GM23338 (cell line): ENCODE measurements around the gene CNTNAP5. TPM values are rescaled to one million over a fixed set of nuclear protein-coding genes. Genes with fewer than 3 reads are reported as not detected.

Experiments used
- ATAC-seq: fragments of 200-7000 bp; cut with Tn5 transposase; 3 replicates; pipeline ENCODE4 v1.9.1; 2020
- DNase-seq: peaks from one replicate; pipeline ENCODE4 v3.0.0-alpha.2; 2015; ENCODE audit warnings: low spot score
- H2AFZ ChIP-seq: fragments of 200-600 bp; sonication (generic); 2 replicates; pipeline ENCODE4 v1.8.0; 2016; ENCODE audit warnings: antibody characterized with exemption, mild to moderate bottlenecking, moderate library complexity
- H3F3A ChIP-seq: fragments of 200-600 bp; sonication (generic); replicated peaks from 2 replicates; pipeline ENCODE4 v1.8.0; 2017; ENCODE audit warnings: antibody characterized with exemption, mixed run types, low read depth
- H3K27ac ChIP-seq: fragments of 200-600 bp; sonication (generic); 2 replicates; pipeline ENCODE4 v1.6.1; 2016; ENCODE audit warnings: low read depth
- H3K27me3 ChIP-seq: fragments of 200-600 bp; sonication (generic); 2 replicates; pipeline ENCODE4 v1.8.0; 2016; ENCODE audit warnings: mild to moderate bottlenecking, mixed run types, moderate library complexity; ENCODE audit not compliant: insufficient read depth
- H3K36me3 ChIP-seq: fragments of 200-600 bp; sonication (generic); 2 replicates; pipeline ENCODE4 v1.8.0; 2016; ENCODE audit warnings: mild to moderate bottlenecking; ENCODE audit not compliant: insufficient read depth
- H3K4me1 ChIP-seq: fragments of 200-600 bp; sonication (generic); 2 replicates; pipeline ENCODE4 v1.8.0; 2016; ENCODE audit warnings: mild to moderate bottlenecking, moderate library complexity; ENCODE audit not compliant: insufficient read depth
- H3K4me2 ChIP-seq: fragments of 200-600 bp; sonication (generic); 2 replicates; pipeline ENCODE4 v1.7.1; 2017; ENCODE audit warnings: mixed run types
- H3K4me3 ChIP-seq: fragments of 200-600 bp; sonication (generic); 2 replicates; pipeline ENCODE4 v1.6.1; 2016; ENCODE audit warnings: mixed run types
- H3K79me2 ChIP-seq: fragments of 200-600 bp; sonication (generic); replicated peaks from 2 replicates; pipeline ENCODE4 v1.8.0; 2017; ENCODE audit warnings: mild to moderate bottlenecking; ENCODE audit not compliant: insufficient read depth
- H3K9me2 ChIP-seq: fragments of 200-600 bp; sonication (generic); 2 replicates; pipeline ENCODE4 v1.8.0; 2017; ENCODE audit not compliant: insufficient read depth
- H4K20me1 ChIP-seq: fragments of 200-600 bp; sonication (generic); replicated peaks from 2 replicates; pipeline ENCODE4 v1.8.0; 2017; ENCODE audit warnings: mild to moderate bottlenecking; ENCODE audit not compliant: insufficient read depth
- H3K27ac Mint-ChIP-seq: 2 replicates; pipeline ENCODE4 v1.8.0; 2020; ENCODE audit warnings: inconsistent platforms, mild to moderate bottlenecking, moderate library complexity, mixed read lengths
- H3K27me3 Mint-ChIP-seq: 3 replicates; pipeline ENCODE4 v1.8.0; 2022; ENCODE audit warnings: low read depth, mild to moderate bottlenecking, moderate library complexity, mixed read lengths, inconsistent platforms; ENCODE audit not compliant: insufficient read depth, poor library complexity
- H3K36me3 Mint-ChIP-seq: 3 replicates; pipeline ENCODE4 v1.8.0; 2021; ENCODE audit warnings: low read depth, mild to moderate bottlenecking, inconsistent platforms, moderate library complexity, mixed read lengths
- H3K4me1 Mint-ChIP-seq: 3 replicates; pipeline ENCODE4 v1.8.0; 2020; ENCODE audit warnings: mild to moderate bottlenecking, inconsistent platforms, mixed read lengths
- H3K4me3 Mint-ChIP-seq: 3 replicates; pipeline ENCODE4 v1.8.0; 2021; ENCODE audit warnings: moderate library complexity, mild to moderate bottlenecking, inconsistent platforms, mixed read lengths
- H3K9me3 Mint-ChIP-seq: 3 replicates; pipeline ENCODE4 v1.8.0; 2020; ENCODE audit warnings: moderate library complexity, mild to moderate bottlenecking, inconsistent platforms, mixed read lengths
- CREB1 ChIP-seq: fragments of 250-450 bp; sonication (Bioruptor Pico); IDR thresholded peaks from 2 replicates; pipeline ENCODE4 v1.5.0; 2020; ENCODE audit warnings: low read depth, mild to moderate bottlenecking, moderate library complexity
- EZH2 ChIP-seq: fragments of 200-600 bp; sonication (generic); IDR thresholded peaks from one replicate; pipeline ENCODE4 v1.8.0; 2017; ENCODE audit warnings: antibody characterized with exemption, mild to moderate bottlenecking, low read depth; ENCODE audit not compliant: unreplicated experiment
- EZH2phosphoT487 ChIP-seq: fragments of 200-600 bp; sonication (generic); IDR thresholded peaks from one replicate; pipeline ENCODE4 v1.8.1; 2018; ENCODE audit warnings: antibody characterized with exemption; ENCODE audit not compliant: unreplicated experiment
- JUNB ChIP-seq: IDR thresholded peaks from one replicate; pipeline ENCODE4 v1.6.1; 2016; ENCODE audit warnings: antibody characterized with exemption; ENCODE audit not compliant: unreplicated experiment
- NANOG ChIP-seq: IDR thresholded peaks from 2 replicates; pipeline ENCODE4 v1.6.1; 2016; ENCODE audit warnings: antibody characterized with exemption, borderline replicate concordance
- POLR2AphosphoS5 ChIP-seq: IDR thresholded peaks from 2 replicates; pipeline ENCODE4 v1.6.1; 2016; ENCODE audit warnings: antibody characterized with exemption, low read depth
- STAT1 ChIP-seq: IDR thresholded peaks from one replicate; pipeline ENCODE4 v1.6.1; 2016; ENCODE audit warnings: antibody characterized with exemption; ENCODE audit not compliant: unreplicated experiment
- polyA plus RNA-seq: library from polyadenylated mRNA; unstranded; fragments of >200 nt; fragmentation: Nextera tagmentation; extraction: Ambion mirVana; gene quantifications from 2 replicates; pipeline ENCODE4 v1.2.1, GENCODE V29; 2016
- total RNA-seq: library from RNA; depleted of rRNA; stranded (reverse); fragments of >200 nt; shearing (Covaris generic); gene quantifications from 2 replicates; pipeline ENCODE4 v1.2.3, GENCODE V29; 2014
- TF ChIP-seq, protein P1 (sequence below): IDR thresholded peaks from 2 replicates; pipeline ENCODE4 v1.6.1; 2016; ENCODE audit warnings: antibody characterized with exemption
- TF ChIP-seq, protein P2 (sequence below), 2 experiments: fragments of 200-600 bp in 1 of 2; sonication (generic) in 1 of 2; conservative IDR thresholded peaks; 2 replicates each; pipeline versions ENCODE4 v1.5.1 to v1.6.1; 2016 to 2017; ENCODE audit warnings: antibody characterized with exemption in 2 of 2, low read depth in 2 of 2, mild to moderate bottlenecking in 2 of 2, moderate library complexity in 1 of 2

Gene CNTNAP5
- total and polyA plus RNA-seq, 2 experiments from 2014 or later, result 0.49 to 0.50 TPM

- TF ChIP-seq POLR2AphosphoS5 (no peak), STAT1 (no peak), EZH2 (no peak), CREB1 (CRISPR knock-in tag) (no peak), EZH2phosphoT487 (no peak)
- TF ChIP-seq, protein P1, sequence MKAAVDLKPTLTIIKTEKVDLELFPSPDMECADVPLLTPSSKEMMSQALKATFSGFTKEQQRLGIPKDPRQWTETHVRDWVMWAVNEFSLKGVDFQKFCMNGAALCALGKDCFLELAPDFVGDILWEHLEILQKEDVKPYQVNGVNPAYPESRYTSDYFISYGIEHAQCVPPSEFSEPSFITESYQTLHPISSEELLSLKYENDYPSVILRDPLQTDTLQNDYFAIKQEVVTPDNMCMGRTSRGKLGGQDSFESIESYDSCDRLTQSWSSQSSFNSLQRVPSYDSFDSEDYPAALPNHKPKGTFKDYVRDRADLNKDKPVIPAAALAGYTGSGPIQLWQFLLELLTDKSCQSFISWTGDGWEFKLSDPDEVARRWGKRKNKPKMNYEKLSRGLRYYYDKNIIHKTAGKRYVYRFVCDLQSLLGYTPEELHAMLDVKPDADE, result no peak
- TF ChIP-seq, protein P2, sequence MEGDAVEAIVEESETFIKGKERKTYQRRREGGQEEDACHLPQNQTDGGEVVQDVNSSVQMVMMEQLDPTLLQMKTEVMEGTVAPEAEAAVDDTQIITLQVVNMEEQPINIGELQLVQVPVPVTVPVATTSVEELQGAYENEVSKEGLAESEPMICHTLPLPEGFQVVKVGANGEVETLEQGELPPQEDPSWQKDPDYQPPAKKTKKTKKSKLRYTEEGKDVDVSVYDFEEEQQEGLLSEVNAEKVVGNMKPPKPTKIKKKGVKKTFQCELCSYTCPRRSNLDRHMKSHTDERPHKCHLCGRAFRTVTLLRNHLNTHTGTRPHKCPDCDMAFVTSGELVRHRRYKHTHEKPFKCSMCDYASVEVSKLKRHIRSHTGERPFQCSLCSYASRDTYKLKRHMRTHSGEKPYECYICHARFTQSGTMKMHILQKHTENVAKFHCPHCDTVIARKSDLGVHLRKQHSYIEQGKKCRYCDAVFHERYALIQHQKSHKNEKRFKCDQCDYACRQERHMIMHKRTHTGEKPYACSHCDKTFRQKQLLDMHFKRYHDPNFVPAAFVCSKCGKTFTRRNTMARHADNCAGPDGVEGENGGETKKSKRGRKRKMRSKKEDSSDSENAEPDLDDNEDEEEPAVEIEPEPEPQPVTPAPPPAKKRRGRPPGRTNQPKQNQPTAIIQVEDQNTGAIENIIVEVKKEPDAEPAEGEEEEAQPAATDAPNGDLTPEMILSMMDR (conservative IDR thresholded peaks at IDR 0.05; ENCODE audit: low read depth in 2 of 2), result no peak
Observed at GRCh38 chr2:124607679-124608078, 582.6 kb downstream of the CNTNAP5 start (continued).

DNA sequence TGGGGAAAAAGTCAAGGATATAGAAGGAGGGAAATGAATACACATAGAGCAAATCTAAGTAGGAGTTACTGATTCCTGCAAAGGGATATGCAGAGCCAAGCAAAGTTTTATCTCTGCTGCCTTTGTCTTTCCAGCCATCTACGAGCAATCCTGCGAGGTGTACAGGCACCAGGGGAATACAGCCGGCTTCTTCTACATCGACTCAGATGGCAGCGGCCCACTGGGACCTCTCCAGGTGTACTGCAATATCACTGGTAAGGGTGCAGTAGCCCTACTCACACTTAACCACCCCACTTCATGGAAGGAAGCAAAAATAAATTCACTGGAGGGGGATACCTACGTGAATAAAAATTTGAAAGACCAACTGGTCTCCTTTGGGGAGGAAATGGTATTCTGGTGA, 584.6 kb downstream of the CNTNAP5 start:
- Mint-ChIP-seq H3K9me3 (no peaks in the 10 kb centered on the region), H3K4me1 (peaks cover 24% of the 10 kb centered on the region), H3K27me3 (no peaks in the 10 kb centered on the region), H3K4me3 (no peak overlapping the region), H3K36me3 (no peaks in the 10 kb centered on the region), H3K27ac (no peak overlapping the region; the same call in none of the 2 replicates)
- Histone ChIP-seq H3K4me2 (peak overlapping the region; percentile 49), H3F3A (no peaks in the 10 kb centered on the region), H2AFZ (no peak overlapping the region), H3K36me3 (no peaks in the 10 kb centered on the region), H3K4me3 (no peak overlapping the region), H3K27me3 (no peaks in the 10 kb centered on the region), H3K4me1 (peaks cover 31% of the 10 kb centered on the region), H3K79me2 (no peaks in the 10 kb centered on the region), H3K27ac (peak overlapping the region; percentile 77), H4K20me1 (no peaks in the 10 kb centered on the region), H3K9me2 (no peaks in the 10 kb centered on the region; the same call in 1 of the 2 replicates)
- ATAC-seq (peak; percentile 42; the same call in 2 of the 3 replicates), DNase-seq (no peak)
- no peak for TF ChIP-seq EZH2
- TF ChIP-seq, protein P2 (conservative IDR thresholded peaks at IDR 0.05; ENCODE audit: low read depth in 2 of 2), result no peak

GRCh38 chr2:124610141-124610540, 585.1 kb downstream of the CNTNAP5 start:
- no peaks in the 10 kb centered on the region for H4K20me1 ChIP-seq
- no peaks in the 10 kb centered on the region for H3K27me3 ChIP-seq
- peaks cover 24% of the 10 kb centered on the region for H3K4me1 Mint-ChIP-seq
- peaks cover 31% of the 10 kb centered on the region for H3K4me1 ChIP-seq
- H3K79me2 ChIP-seq, result no peaks in the 10 kb centered on the region
- ATAC-seq, result no peak
- H3K27ac ChIP-seq, result peak overlapping the region; percentile 77
- DNase-seq, result peak; percentile 12
- H2AFZ ChIP-seq, result no peak overlapping the region; the same call in 1 of the 2 replicates
- H3K4me2 ChIP-seq, result peak overlapping the region; percentile 49
- peaks cover 3% of the 10 kb centered on the region; the same call in 1 of the 2 replicates for H3K9me2 ChIP-seq
- H3K9me3 Mint-ChIP-seq, result no peaks in the 10 kb centered on the region
- no peaks in the 10 kb centered on the region for H3F3A ChIP-seq
- H3K4me3 Mint-ChIP-seq, result no peak overlapping the region
- H3K4me3 ChIP-seq, result no peak overlapping the region
- no peaks in the 10 kb centered on the region for H3K36me3 ChIP-seq
- H3K27ac Mint-ChIP-seq, result peak overlapping the region; percentile 81; the same call in 1 of the 2 replicates
- H3K27me3 Mint-ChIP-seq, result no peaks in the 10 kb centered on the region
- no peaks in the 10 kb centered on the region for H3K36me3 Mint-ChIP-seq
- TF ChIP-seq, protein P2 (conservative IDR thresholded peaks at IDR 0.05; ENCODE audit: low read depth in 2 of 2), result no peak
- TF ChIP-seq NANOG (no peak), EZH2 (no peak), JUNB (no peak)
